GM18526 (cell line): ENCODE measurements around the gene FOXE1.

Source experiments
- POLR2A ChIP-seq: IDR thresholded peaks from 3 replicates; pipeline ENCODE4 v1.6.1; 2011; ENCODE audit not compliant: insufficient read length; ENCODE audit errors: extremely low read depth

Gene FOXE1

DNA sequence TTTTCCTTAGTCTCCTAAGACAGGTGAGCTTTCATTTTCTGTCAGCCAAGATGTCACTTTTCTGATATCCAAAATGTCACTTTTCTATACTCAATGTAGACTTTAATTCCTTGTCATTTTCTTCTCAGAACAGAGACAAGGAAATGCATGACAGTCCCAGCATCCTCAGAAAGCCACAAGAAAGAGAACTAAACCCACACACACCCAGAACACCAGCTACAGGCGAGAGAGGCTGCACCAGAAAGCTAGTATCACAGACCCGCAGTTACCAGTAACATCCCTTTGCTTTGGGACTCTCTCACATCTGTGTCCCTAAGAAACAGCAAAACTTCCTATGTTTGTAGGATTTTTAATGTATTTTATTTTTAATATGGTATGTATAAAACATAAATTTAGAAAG, 52.2 kb downstream of the FOXE1 start:
- TF ChIP-seq POLR2A: no peak
